Epithelial cell of prostate (primary cell): ENCODE data around the gene OR2T27.
"Not testable (repeated sequence)": the region's sequence is repeated elsewhere in the genome, so short reads cannot be mapped to it uniquely, and the experiment has no call there.

ENCODE experiments used
- DNase-seq: peaks from one replicate; pipeline ENCODE4 v3.0.0-alpha.2; 2011; ENCODE audit warnings: low read depth, low spot score
- H3K27ac ChIP-seq: fragments of 450-650 bp; 2 replicates; pipeline ENCODE4 v1.5.1; 2017; ENCODE audit warnings: mild to moderate bottlenecking

OR2T27 gene

DNA sequence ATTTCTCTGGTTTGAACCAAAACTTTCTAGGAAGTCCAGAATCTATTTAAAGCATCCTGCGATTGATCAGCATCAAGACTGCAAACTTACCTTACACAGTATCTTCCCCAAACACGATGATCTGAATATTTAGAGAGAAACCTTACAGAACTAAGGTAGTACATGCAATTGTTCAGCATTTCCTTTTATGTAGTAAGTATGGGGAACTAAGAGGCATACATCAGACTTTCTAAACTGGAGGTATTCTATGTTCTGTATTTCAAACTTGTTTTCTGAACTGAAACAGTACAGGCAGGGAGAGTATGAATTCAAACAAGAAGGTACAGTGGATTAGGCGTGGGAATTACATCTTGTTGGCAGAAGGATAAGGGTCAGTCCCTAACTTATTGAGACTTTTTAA lies at the start of gene OR2T27:
TSS of gene OR2T27 (minus strand) at position 175 of the 400 bp plus-strand sequence. CDS start 4,644 bp downstream, outside the sequence.
- not testable (repeated sequence) for H3K27ac ChIP-seq, DNase-seq

GRCh38 chr1:248704606-248705005 lies 49.3 kb upstream of the OR2T27 start:
- no peak for DNase-seq
- no peak overlapping the region for H3K27ac ChIP-seq

GRCh38 chr1:248703674-248704073 lies 48.3 kb upstream of the OR2T27 start:
- no peak overlapping the region for H3K27ac ChIP-seq
- no peak for DNase-seq

DNA sequence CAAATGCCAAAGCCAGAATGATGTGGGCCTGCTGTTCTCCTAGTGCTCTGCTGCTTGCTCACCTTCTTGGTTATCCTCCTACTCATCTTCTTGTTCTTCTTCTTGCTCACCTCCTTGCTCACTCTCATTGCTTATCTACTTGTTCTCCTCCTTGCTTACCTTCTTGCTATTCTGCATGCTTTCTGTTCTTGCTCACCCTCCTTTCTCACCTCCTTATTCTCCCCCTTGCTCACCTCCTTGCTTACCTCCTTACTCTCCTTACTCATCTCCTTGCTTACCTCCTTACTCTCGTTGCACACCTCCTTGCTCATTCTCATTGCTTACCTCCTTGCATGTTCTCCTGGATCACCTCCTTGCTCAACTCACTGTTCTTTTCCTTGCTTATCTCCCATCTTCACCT lies 47.4 kb upstream of the OR2T27 start, which contains the start of gene OR14I1:
TSS of gene OR14I1 (minus strand) at position 53 of the 400 bp plus-strand sequence.
- H3K27ac ChIP-seq, result no peak within 1 kb of the TSS
- no peak for DNase-seq

DNA sequence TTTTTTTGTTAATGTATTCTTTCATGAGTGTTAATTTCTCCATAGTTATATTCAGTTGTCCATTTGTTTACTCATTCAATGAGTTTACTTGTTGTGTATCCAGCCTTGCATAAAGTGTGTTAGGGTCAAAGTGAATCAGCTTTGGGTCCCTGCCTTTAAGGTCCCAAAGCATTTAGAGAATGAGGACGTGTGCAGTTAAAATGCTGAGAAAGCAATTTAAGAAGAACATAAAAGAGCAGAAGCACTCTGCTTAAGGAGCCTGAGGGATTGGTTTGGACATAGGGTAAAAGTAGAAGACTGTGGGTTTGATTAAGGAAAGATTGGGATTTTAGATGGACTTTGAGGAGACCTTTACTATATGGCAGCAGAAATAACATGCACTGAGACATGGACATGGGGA lies 43.8 kb upstream of the OR2T27 start:
- no peak for DNase-seq
- H3K27ac ChIP-seq, result no peak overlapping the region

DNA sequence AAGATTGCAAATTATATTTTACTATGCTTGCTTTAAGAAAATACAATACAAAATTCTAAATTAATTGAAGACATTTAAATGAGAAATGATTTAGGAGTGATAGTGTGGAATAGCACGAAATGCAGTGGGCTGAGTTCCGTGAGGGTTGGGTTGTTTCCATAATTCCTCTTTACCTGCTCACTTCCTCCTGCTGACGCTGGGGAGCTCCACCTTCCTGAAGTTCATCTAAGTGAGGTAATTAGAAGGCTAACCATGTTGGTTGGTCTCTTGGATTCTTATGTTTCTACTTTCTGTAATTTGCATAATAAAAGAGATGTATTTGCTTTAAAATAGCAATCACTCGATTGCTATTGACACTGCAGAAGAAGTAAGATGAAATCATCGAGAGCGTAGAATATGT lies 42.6 kb upstream of the OR2T27 start:
- no peak overlapping the region for H3K27ac ChIP-seq
- DNase-seq, result no peak

GRCh38 chr1:248696774-248697173 lies 41.4 kb upstream of the OR2T27 start:
- no peak overlapping the region for H3K27ac ChIP-seq
- DNase-seq, result no peak

DNA sequence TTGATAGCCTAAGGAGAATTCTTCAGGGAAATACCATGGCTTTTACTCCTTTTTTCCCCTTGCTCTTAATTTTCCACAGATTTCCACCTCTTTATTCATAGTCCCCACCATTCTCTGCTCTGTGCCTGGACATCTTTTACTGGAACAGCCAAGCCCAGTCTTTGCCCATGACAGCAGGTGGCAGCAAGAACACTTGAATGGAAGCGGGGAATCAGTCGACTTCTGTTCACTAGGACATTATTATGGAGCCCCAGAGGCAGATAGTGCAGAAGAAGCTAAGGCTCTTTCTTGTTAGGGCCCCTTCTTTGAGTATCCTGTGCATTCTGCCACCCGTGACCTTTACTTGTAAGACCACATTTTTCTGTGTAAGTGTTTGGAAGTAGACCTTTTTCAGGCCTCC lies 40.9 kb upstream of the OR2T27 start:
- H3K27ac ChIP-seq, result no peak overlapping the region
- no peak for DNase-seq

DNA sequence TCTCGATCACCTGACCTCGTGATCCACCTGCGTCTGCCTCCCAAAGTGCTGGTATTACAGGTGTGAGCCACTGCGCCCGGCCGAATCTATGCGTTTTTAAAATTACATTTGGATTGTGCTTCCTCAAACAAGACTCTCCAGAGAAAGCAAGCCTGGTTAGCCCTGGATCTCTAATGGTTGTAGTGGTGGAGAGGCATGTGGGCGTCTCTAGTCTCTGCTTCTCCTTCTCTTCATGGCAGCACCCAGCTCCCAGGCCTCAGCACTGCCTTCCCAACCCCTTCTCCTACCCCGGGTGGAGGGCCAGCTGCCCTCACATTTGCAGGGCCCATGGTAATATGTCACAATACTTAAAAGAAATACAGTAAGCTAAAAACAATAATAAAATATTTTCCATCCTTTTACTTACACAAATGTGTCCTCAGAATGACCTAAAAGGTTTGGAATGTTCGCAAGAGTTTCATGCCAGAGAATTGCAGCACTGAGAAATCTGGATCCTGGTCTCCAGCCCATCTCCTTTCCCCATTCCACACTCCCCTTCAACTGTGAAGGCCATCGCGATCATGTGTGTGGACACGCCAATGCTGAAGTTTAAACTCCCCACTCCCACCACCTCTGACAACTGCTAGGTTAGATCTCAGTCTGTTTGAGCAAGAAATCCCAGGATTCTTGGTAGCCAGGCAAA lies 40.3 kb upstream of the OR2T27 start:
- no peak overlapping the region for H3K27ac ChIP-seq
- DNase-seq, result no peak

DNA sequence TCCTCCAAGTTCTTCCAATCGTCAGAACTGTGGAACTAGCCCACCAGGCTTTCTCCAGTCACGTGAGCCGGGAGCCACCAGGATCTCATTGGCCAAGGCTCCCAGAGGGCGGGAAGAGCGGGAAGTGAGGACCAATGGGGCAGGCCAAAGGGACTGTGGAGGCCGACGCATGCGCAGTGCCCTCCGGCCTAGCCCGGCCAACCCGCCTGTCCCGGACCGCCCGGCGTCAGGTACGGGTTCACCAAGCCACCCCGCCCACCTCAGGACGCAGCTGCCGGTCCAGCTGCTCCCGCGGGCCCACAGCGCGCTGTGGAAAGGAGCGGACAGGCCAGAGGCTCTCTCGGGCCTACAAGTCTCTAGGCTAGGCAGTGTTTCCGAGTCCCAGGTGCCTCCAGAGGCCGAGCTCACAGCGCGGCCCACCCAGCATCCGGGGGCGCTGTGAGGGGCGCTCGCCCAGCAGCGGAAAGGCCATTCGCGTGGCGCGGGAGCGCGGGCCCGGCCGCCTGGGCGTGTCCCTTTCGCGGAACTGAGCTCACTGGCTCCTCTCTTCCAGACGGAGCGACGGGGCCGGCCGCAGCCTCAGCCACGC lies 36.3 kb upstream of the OR2T27 start:
- DNase-seq, result no peak
- H3K27ac ChIP-seq, result no peak overlapping the region

- no peak for DNase-seq
Measured at GRCh38 chr1:248688527-248689298, 33.4 kb upstream of the OR2T27 start.

DNA sequence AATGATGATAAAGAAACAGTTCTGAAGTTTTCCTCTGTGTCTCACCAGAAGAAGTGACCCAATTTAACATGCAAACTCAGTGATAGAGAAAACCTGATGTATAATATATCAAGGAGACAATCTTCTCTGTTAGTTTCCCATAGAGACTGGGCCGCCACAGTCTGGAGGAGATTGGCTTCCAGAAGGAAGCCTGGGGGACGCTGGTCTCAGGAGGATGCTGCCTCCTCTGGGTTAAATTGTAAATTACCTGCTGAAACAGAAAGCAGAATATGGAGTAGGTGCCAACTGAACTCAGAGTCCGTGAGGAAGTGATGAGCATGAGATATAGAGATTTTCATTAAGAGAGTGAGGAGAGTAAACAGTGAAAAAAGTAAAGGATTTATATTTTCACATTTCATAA lies 31.5 kb upstream of the OR2T27 start:
- H3K27ac ChIP-seq, result no peak overlapping the region
- no peak for DNase-seq

More at GRCh38 chr1:248688527-248689298, 33.4 kb upstream of the OR2T27 start:
- H3K27ac ChIP-seq, result no peak overlapping the region

DNA sequence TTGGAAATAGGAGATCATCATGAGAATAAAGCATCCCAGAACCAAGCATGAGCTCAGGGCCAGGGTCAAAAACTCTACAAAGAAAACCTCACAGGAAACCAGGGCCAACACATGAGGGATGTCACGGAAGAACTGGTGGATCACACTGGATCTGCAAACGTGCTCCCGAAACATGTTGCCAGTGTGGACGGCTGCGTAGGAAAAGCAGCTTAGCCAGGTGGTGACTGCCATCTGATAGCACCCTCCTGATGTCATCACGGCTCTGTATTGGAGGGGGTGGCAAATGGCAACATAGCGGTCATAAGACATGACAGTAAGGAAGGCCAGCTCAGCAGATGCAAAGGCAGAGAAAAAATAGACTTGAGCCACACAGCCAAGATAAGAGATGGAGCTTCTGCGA lies 26.3 kb upstream of the OR2T27 start:
- no peak for DNase-seq

DNA sequence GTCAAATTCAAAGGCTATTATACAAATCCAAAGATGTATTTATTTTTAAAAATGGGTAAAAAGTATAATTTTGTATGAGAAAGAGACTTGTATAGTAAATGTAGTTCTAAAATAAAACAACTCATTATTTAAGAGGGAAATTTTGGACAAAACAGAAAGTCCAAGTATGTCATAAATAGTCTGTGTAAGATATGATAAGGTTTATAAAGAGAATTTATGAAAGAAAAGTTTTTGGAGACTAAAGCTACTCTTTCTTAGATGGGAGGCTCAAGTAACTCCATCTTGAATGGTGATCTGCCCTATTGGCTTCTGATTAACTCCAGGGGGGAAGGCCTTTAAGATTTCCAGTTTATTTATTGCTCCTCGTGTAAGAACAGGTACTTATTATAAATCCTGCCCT lies 14.7 kb upstream of the OR2T27 start:
- H3K27ac ChIP-seq, result no peak overlapping the region
- DNase-seq, result no peak

More for the DNA sequence above, 26.3 kb upstream of the OR2T27 start:
- no peak overlapping the region for H3K27ac ChIP-seq

DNA sequence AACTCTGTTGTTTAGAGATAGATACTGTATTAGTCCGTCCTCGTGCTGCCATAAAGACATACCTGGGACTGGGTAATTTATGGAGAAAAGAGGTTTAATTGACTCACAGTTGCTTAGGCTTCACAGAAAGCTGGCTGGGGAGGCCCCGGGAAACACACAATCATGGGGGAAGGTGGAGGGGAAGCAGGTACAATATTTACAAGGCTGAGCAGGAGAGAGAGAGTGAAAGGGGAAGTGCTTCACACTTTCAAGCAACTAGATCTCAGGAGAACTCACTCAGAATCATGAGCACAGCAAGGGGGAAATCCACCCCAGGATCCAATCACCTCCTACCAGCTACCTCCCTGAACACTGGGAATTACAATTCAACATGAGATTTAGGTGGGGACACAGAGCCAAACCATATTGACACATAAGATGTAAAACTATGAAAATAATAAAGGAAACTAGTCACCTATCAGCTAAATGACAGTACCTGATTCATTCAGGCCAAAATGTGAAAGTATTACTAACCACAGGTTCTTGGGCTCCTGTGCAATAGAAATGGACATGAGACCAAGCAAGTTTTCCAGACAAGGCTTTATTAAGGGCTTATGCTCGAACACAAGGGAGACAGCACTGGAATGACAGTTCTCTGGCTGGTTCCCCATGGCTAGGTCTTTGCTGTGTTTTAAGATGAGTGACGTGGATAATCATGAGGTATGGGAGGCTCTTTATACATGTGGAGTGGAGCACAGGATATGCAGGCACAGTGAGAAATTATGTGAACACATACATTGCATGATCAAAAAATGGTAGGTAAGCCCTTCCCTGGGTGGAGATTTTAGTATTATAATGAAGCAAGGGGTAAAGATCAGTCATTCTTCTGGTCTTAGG lies 8.4 kb upstream of the OR2T27 start:
- not testable (repeated sequence) for DNase-seq, H3K27ac ChIP-seq

GRCh38 chr1:248656797-248657196 lies 1.5 kb upstream of the OR2T27 start:
- DNase-seq, H3K27ac ChIP-seq: not testable (repeated sequence)

GRCh38 chr1:248648770-248649536 lies 6.4 kb downstream of the OR2T27 start:
- not testable (repeated sequence) for H3K27ac ChIP-seq, DNase-seq

DNA sequence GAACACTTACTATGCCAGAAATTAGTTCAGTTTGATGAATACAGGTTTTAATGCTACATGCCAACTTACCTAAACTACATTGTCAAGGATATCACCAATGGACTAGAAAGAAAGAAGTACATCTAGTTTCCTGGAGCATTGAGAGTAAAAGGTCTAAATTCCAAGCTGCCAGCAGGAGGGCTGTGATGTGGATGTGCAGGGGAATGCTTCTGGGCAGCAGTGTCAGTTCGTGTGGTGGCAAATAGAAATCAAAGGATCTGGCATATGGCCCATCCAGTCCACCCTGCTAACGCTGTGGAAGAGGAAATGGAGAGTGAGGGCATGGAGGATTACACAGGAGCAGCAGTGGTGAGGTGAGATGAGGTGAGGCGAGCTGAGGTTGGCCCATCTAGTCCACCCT lies 10.2 kb downstream of the OR2T27 start, which contains the start of gene OR2T35:
TSS of gene OR2T35 (minus strand) at position 101 of the 400 bp plus-strand sequence. CDS start 6,020 bp downstream, outside the sequence.
- H3K27ac ChIP-seq, DNase-seq: not testable (repeated sequence)

DNA sequence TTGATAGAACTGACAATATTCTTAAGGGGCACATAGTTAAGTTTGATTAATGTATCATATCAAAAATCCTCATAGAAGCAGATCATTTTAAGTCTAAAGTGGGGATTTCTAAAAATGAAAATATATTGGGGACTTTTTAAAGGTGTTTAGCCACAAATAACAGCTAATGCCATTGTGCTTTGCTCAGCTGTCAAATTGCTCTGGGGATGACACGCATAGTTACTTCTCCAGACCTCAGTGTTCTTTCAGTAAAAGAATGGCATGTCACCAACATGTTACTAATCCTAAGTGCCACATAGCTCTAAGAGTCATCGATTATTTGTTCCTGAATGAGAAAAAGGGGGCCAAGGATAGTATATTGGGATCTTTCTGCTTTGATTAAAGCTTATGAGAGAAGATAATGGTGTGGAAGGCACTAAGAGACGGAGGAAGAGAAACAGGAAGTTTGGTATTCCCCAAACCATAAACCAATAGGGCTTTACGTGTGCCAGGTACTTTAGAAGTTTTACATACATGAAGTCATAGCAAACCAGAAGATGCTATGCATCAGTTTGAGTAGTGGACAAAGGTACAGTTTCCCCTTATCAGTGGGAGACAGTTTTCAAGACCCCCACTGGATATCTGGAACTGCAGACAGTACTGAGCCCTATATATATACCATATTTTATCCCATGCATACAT lies 12.2 kb downstream of the OR2T27 start:
- not testable (repeated sequence) for DNase-seq

More for the DNA sequence above, 12.2 kb downstream of the OR2T27 start:
- H3K27ac ChIP-seq, result not testable (repeated sequence)
